Parathyroid adenoma (tissue), 2 donors: Measurements from ENCODE around the gene PLCB3.

Source experiments
- H2AFZ ChIP-seq: fragments of 300-600 bp; sonication (generic); one replicate; pipeline ENCODE4 v1.7.0; 2017; ENCODE audit warnings: antibody characterized with exemption, mild to moderate bottlenecking
- H3K27ac ChIP-seq: fragments of 300-600 bp; sonication (generic); one replicate; pipeline ENCODE4 v1.7.0; 2017
- H3K27me3 ChIP-seq: fragments of 300-600 bp; sonication (generic); one replicate; pipeline ENCODE4 v1.7.0; 2017; ENCODE audit warnings: low read length; ENCODE audit not compliant: control insufficient read depth, insufficient read depth
- H3K36me3 ChIP-seq: fragments of 300-600 bp; sonication (generic); one replicate; pipeline ENCODE4 v1.7.0; 2017; ENCODE audit warnings: low read length; ENCODE audit not compliant: control insufficient read depth, insufficient read depth
- H3K4me1 ChIP-seq: fragments of 300-600 bp; sonication (generic); one replicate; pipeline ENCODE4 v1.7.0; 2017; ENCODE audit warnings: control low read depth
- H3K4me2 ChIP-seq: fragments of 300-600 bp; sonication (generic); one replicate; pipeline ENCODE4 v1.7.0; 2017; ENCODE audit warnings: low read length
- H3K4me3 ChIP-seq: fragments of 300-600 bp; sonication (generic); one replicate; pipeline ENCODE4 v1.7.0; 2017; ENCODE audit warnings: low read depth, low read length
- H3K79me2 ChIP-seq: fragments of 300-600 bp; sonication (generic); one replicate; pipeline ENCODE4 v1.7.0; 2017; ENCODE audit warnings: control low read depth
- H3K9ac ChIP-seq: fragments of 300-600 bp; sonication (generic); one replicate; pipeline ENCODE4 v1.7.0; 2017; ENCODE audit warnings: mild to moderate bottlenecking
- H3K9me3 ChIP-seq: fragments of 300-600 bp; sonication (generic); one replicate; pipeline ENCODE4 v1.7.0; 2017; ENCODE audit warnings: low read length; ENCODE audit not compliant: control insufficient read depth
- CTCF ChIP-seq: fragments of 300-600 bp; sonication (generic); IDR thresholded peaks from one replicate; pipeline ENCODE4 v1.7.0; 2017; ENCODE audit warnings: antibody characterized with exemption, mild to moderate bottlenecking
- donor health status: primary hyperparathyroidism.

PLCB3 gene

GRCh38 chr11:64263021-64263946 is 12.0 kb downstream of the PLCB3 start:
- Histone ChIP-seq H3K36me3 (no peaks in the 10 kb centered on the region), H3K79me2 (no peaks in the 10 kb centered on the region), H3K4me3 (no peak overlapping the region), H3K9ac (no peak overlapping the region), H3K27me3 (no peaks in the 10 kb centered on the region), H3K27ac (no peak overlapping the region), H3K4me1 (peaks cover 7% of the 10 kb centered on the region), H3K4me2 (no peak overlapping the region), H2AFZ (no peak overlapping the region), H3K9me3 (no peaks in the 10 kb centered on the region)
- TF ChIP-seq CTCF, result no peak

GRCh38 chr11:64263947-64264317 is 12.6 kb downstream of the PLCB3 start:
- no peak for TF ChIP-seq CTCF
- Histone ChIP-seq H3K79me2 (no peaks in the 10 kb centered on the region), H3K4me3 (no peak overlapping the region), H3K36me3 (no peaks in the 10 kb centered on the region), H3K9ac (no peak overlapping the region), H3K4me1 (peaks cover 9% of the 10 kb centered on the region), H3K9me3 (no peaks in the 10 kb centered on the region), H3K4me2 (no peak overlapping the region), H3K27ac (no peak overlapping the region), H3K27me3 (no peaks in the 10 kb centered on the region), H2AFZ (no peak overlapping the region)

GRCh38 chr11:64264371-64264852 is 13.1 kb downstream of the PLCB3 start:
- Histone ChIP-seq H3K36me3 (no peaks in the 10 kb centered on the region), H3K4me1 (peaks cover 10% of the 10 kb centered on the region), H2AFZ (no peak overlapping the region), H3K79me2 (no peaks in the 10 kb centered on the region), H3K9me3 (no peaks in the 10 kb centered on the region), H3K4me2 (no peak overlapping the region), H3K4me3 (no peak overlapping the region), H3K27me3 (no peaks in the 10 kb centered on the region), H3K9ac (no peak overlapping the region), H3K27ac (no peak overlapping the region)
- TF ChIP-seq CTCF, result no peak

- no peak overlapping the region for H3K27ac ChIP-seq
- H3K36me3 ChIP-seq, result no peaks in the 10 kb centered on the region
- H3K4me1 ChIP-seq, result peaks cover 10% of the 10 kb centered on the region
- no peak overlapping the region for H3K4me3 ChIP-seq
- TF ChIP-seq CTCF, result no peak
- H3K4me2 ChIP-seq, result no peak overlapping the region
- H2AFZ ChIP-seq, result no peak overlapping the region
- no peaks in the 10 kb centered on the region for H3K27me3 ChIP-seq
- no peak overlapping the region for H3K9ac ChIP-seq
- H3K9me3 ChIP-seq, result no peaks in the 10 kb centered on the region
- H3K79me2 ChIP-seq, result no peaks in the 10 kb centered on the region
Measured at GRCh38 chr11:64265176-64266160, 14.1 kb downstream of the PLCB3 start.
